NCI-H510A (cell line): ENCODE measurements around the gene ADPRS.

ENCODE experiments used
- DNase-seq: peaks from one replicate; lab custom pipeline; 2025; lab: John Stamatoyannopoulos, UW

Gene ADPRS

GRCh38 chr1:36087233-36088123 lies 1.2 kb upstream of the ADPRS start:
- DNase-seq: no peak

GRCh38 chr1:36088265-36088576 lies 471 bp upstream of the ADPRS start:
- DNase-seq: no peak

- DNase-seq: no peak
These were observed 865 bp downstream of the ADPRS start for GRCh38 chr1:36089393-36090121.

- DNase-seq: no peak
These were observed 2.4 kb downstream of the ADPRS start for GRCh38 chr1:36091141-36091540.

GRCh38 chr1:36091698-36092097 lies 3.0 kb downstream of the ADPRS start:
- DNase-seq: no peak

- no peak for DNase-seq
These were observed 3.6 kb downstream of the ADPRS start for GRCh38 chr1:36092166-36092797.

GRCh38 chr1:36092798-36093185 lies 4.1 kb downstream of the ADPRS start:
- DNase-seq: no peak

- DNase-seq: no peak
These were observed 4.5 kb downstream of the ADPRS start for GRCh38 chr1:36093226-36093625.

GRCh38 chr1:36093929-36094328 lies 5.2 kb downstream of the ADPRS start:
- no peak for DNase-seq

GRCh38 chr1:36094621-36095061 lies 5.9 kb downstream of the ADPRS start:
- no peak for DNase-seq

- DNase-seq: peak; percentile 71
These were observed 7.2 kb downstream of the ADPRS start for GRCh38 chr1:36095760-36096405.

- peak; percentile 59 for DNase-seq
These were observed 8.1 kb downstream of the ADPRS start for GRCh38 chr1:36096500-36097432.

- DNase-seq: no peak
These were observed 9.2 kb downstream of the ADPRS start for GRCh38 chr1:36097693-36098585.

- no peak for DNase-seq
These were observed 10.1 kb downstream of the ADPRS start for GRCh38 chr1:36098650-36099365.

- peak; percentile 77 for DNase-seq
These were observed 11.1 kb downstream of the ADPRS start for GRCh38 chr1:36099681-36100341.

GRCh38 chr1:36100376-36100775 lies 11.7 kb downstream of the ADPRS start:
- no peak for DNase-seq

GRCh38 chr1:36101546-36101945 lies 12.9 kb downstream of the ADPRS start:
- no peak for DNase-seq

- no peak for DNase-seq
These were observed 17.6 kb downstream of the ADPRS start for GRCh38 chr1:36106269-36106668.

GRCh38 chr1:36107394-36107793 lies 18.7 kb downstream of the ADPRS start:
- no peak for DNase-seq
